GM12878 (cell line): ENCODE results near the gene CA6. TPM values are rescaled to one million over a fixed set of nuclear protein-coding genes. Genes with fewer than 3 reads are reported as not detected.

Source experiments
- ASH2L ChIP-seq: fragments of 300-600, 200-600 bp; sonication (generic); IDR thresholded peaks from 2 replicates; pipeline ENCODE4 v1.6.1; 2017; ENCODE audit warnings: low read depth, mild to moderate bottlenecking, borderline replicate concordance
- CBX3 ChIP-seq: fragments of 200-600 bp; sonication (generic); IDR thresholded peaks from 2 replicates; pipeline ENCODE4 v1.6.1; 2016; ENCODE audit warnings: low read depth, borderline replicate concordance
- CHD2 ChIP-seq: IDR thresholded peaks from 2 replicates; pipeline ENCODE4 v1.6.1; 2011; ENCODE audit warnings: low read depth, low read length, improper control_type of control experiment, borderline replicate concordance
- GABPA ChIP-seq: IDR thresholded peaks from 2 replicates; pipeline ENCODE4 v1.6.1; 2014; ENCODE audit warnings: antibody characterized with exemption, low read depth, mild to moderate bottlenecking, inconsistent platforms
- IKZF1 ChIP-seq: fragments of 450-650 bp; conservative IDR thresholded peaks from 2 replicates; pipeline ENCODE4 v1.6.1; 2017; ENCODE audit warnings: antibody characterized with exemption, mild to moderate bottlenecking
- POLR2A ChIP-seq: IDR thresholded peaks from 2 replicates; pipeline ENCODE4 v1.6.1; 2011; ENCODE audit warnings: low read depth, mild to moderate bottlenecking, low read length
- POLR2AphosphoS5 ChIP-seq: IDR thresholded peaks from 2 replicates; pipeline ENCODE4 v1.6.1; 2011; ENCODE audit warnings: mild to moderate bottlenecking, low read length, inconsistent platforms
- RB1 ChIP-seq: fragments of 450-650 bp; formaldehyde crosslinking; IDR thresholded peaks from 2 replicates; pipeline ENCODE4 v1.6.1; 2017; ENCODE audit warnings: mild to moderate bottlenecking, borderline replicate concordance
- RUNX3 ChIP-seq: IDR thresholded peaks from 2 replicates; pipeline ENCODE4 v1.6.1; 2012; ENCODE audit warnings: low read length, inconsistent platforms
- SRF ChIP-seq, 2 experiments: IDR thresholded peaks; 2 replicates each; pipeline ENCODE4 v1.6.1; 2011; ENCODE audit warnings: low read depth in 2 of 2, low read length in 2 of 2, mild to moderate bottlenecking in 1 of 2, moderate library complexity in 1 of 2
- STAT1 ChIP-seq: fragments of 450-650 bp; conservative IDR thresholded peaks from 2 replicates; pipeline ENCODE4 v1.6.1; 2014; ENCODE audit warnings: antibody characterized with exemption, mild to moderate bottlenecking
- TBL1XR1 ChIP-seq: IDR thresholded peaks from 2 replicates; pipeline ENCODE4 v1.6.1; 2012; ENCODE audit warnings: low read depth, low read length, improper control_type of control experiment
- ZNF24 ChIP-seq: fragments of 450-650 bp; IDR thresholded peaks from 2 replicates; pipeline ENCODE4 v1.6.1; 2017; ENCODE audit warnings: antibody characterized with exemption, mild to moderate bottlenecking
- ZNF622 ChIP-seq: fragments of 450-650 bp; IDR thresholded peaks from 2 replicates; pipeline ENCODE4 v1.6.1; 2017; ENCODE audit warnings: mild to moderate bottlenecking, inconsistent platforms
- ZZZ3 ChIP-seq: IDR thresholded peaks from 2 replicates; pipeline ENCODE4 v1.6.1; 2011; ENCODE audit warnings: low read depth; ENCODE audit not compliant: control insufficient read depth, insufficient read length
- polyA plus RNA-seq, 11 experiments: library from polyadenylated mRNA; depleted of rRNA in 4 of 11; unstranded in 6 of 11; stranded (reverse) in 5 of 11; fragments of >200 nt; fragmentation: Nextera tagmentation in 4 of 11; fragmentation: Illumina TruSeq in 1 of 11; extraction: Ambion mirVana in 4 of 11; extraction: Trizol in 1 of 11; gene quantifications; 1 replicate in 1 of 11; 2 replicates in 10 of 11; pipeline versions ENCODE4 v1.2.1 to v1.2.3, GENCODE V29; 2011 to 2016; ENCODE audit warnings: inconsistent platforms in 2 of 11, missing spikeins in 2 of 11, low read depth in 1 of 11
- total RNA-seq, 4 experiments: library from RNA; depleted of rRNA in 3 of 4; stranded (reverse); fragments of >200 nt in 3 of 4; fragmentation: Illumina TruSeq in 1 of 4; extraction: Trizol in 1 of 4; gene quantifications; 2 replicates each; pipeline versions ENCODE4 v1.2.1 to v1.2.3, GENCODE V29; 2013 to 2021
- TF ChIP-seq, protein P1 (sequence below): IDR thresholded peaks from 2 replicates; pipeline ENCODE4 v1.6.1; 2012; ENCODE audit warnings: improper control_type of control experiment, low read depth, low read length; ENCODE audit not compliant: insufficient replicate concordance
- TF ChIP-seq, protein P2 (sequence below): IDR thresholded peaks from 2 replicates; pipeline ENCODE4 v1.6.1; 2011; ENCODE audit warnings: low read depth, low read length, improper control_type of control experiment, borderline replicate concordance
- TF ChIP-seq, protein P3 (sequence below), 3 experiments: IDR thresholded peaks in 2 of 3; conservative IDR thresholded peaks in 1 of 3; 2 replicates each; pipeline ENCODE4 v1.5.1; 2011; ENCODE audit warnings: low read depth in 3 of 3, low read length in 3 of 3, mild to moderate bottlenecking in 3 of 3, control low read depth in 2 of 3, moderate library complexity in 2 of 3, inconsistent platforms in 1 of 3, mixed read lengths in 1 of 3; ENCODE audit not compliant: control insufficient read depth in 2 of 3, insufficient read depth in 1 of 3; ENCODE audit errors: extremely low read depth in 1 of 3
- TF ChIP-seq, protein P4 (sequence below): fragments of 450-650 bp; IDR thresholded peaks from 2 replicates; pipeline ENCODE4 v1.6.1; 2016; ENCODE audit warnings: mild to moderate bottlenecking

Gene CA6
- total and polyA plus RNA-seq, 10 of the 15 experiments (the other 5 are each of a cell fraction or from before 2014, with no cell fraction given) = not detected

DNA sequence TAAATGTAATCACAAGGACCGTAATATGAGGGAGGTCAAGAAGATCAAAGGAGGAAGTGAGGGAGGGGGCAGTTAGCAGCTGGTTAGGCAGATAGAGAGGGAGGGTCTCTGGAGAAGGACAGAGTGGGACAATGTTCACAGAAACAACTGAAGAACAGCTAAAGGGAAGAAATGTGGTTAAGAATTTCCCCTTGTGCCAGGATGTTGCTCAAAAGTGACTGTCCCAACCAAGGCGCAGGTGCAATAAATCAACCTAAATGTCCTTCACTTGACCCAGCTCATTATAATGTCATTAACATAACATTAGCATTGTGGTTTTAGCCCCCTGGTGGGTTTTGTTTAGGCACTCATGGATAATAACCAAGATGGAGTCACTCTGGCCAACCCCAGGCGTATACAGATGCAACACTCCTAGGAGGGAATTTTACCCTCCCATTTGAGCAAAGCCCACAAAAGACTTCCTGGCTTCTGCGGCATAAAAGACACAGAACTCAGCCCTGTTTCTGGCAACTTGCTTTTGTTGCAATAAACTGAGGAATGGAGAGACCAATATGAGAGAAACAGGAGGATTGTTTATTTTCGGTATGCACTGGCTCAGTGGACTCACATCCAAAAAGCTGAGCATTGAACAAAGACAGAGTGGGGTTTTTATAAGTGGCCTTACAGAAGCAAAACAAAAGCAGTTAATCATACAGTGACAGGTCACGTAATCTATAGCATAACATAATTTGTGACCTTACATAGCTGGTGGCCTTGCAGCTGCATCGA, 7.3 kb upstream of the CA6 start (continued):
- TF ChIP-seq, protein P1, sequence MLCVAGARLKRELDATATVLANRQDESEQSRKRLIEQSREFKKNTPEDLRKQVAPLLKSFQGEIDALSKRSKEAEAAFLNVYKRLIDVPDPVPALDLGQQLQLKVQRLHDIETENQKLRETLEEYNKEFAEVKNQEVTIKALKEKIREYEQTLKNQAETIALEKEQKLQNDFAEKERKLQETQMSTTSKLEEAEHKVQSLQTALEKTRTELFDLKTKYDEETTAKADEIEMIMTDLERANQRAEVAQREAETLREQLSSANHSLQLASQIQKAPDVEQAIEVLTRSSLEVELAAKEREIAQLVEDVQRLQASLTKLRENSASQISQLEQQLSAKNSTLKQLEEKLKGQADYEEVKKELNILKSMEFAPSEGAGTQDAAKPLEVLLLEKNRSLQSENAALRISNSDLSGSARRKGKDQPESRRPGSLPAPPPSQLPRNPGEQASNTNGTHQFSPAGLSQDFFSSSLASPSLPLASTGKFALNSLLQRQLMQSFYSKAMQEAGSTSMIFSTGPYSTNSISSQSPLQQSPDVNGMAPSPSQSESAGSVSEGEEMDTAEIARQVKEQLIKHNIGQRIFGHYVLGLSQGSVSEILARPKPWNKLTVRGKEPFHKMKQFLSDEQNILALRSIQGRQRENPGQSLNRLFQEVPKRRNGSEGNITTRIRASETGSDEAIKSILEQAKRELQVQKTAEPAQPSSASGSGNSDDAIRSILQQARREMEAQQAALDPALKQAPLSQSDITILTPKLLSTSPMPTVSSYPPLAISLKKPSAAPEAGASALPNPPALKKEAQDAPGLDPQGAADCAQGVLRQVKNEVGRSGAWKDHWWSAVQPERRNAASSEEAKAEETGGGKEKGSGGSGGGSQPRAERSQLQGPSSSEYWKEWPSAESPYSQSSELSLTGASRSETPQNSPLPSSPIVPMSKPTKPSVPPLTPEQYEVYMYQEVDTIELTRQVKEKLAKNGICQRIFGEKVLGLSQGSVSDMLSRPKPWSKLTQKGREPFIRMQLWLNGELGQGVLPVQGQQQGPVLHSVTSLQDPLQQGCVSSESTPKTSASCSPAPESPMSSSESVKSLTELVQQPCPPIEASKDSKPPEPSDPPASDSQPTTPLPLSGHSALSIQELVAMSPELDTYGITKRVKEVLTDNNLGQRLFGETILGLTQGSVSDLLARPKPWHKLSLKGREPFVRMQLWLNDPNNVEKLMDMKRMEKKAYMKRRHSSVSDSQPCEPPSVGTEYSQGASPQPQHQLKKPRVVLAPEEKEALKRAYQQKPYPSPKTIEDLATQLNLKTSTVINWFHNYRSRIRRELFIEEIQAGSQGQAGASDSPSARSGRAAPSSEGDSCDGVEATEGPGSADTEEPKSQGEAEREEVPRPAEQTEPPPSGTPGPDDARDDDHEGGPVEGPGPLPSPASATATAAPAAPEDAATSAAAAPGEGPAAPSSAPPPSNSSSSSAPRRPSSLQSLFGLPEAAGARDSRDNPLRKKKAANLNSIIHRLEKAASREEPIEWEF = no peak
- TF ChIP-seq CBX3 (no peak), CHD2 (no peak), SRF (IDR thresholded peaks at IDR 0.05; ENCODE audit: low read depth in 2 of 2, low read length in 2 of 2) (no peak), ZNF622 (no peak), ZZZ3 (no peak), RUNX3 (peak; percentile 66; the same call in 1 of the 2 replicates), POLR2AphosphoS5 (no peak), GABPA (no peak), ZNF24 (no peak), IKZF1 (no peak), POLR2A (no peak), STAT1 (no peak), RB1 (no peak), TBL1XR1 (no peak), ASH2L (no peak)
- TF ChIP-seq, protein P2, sequence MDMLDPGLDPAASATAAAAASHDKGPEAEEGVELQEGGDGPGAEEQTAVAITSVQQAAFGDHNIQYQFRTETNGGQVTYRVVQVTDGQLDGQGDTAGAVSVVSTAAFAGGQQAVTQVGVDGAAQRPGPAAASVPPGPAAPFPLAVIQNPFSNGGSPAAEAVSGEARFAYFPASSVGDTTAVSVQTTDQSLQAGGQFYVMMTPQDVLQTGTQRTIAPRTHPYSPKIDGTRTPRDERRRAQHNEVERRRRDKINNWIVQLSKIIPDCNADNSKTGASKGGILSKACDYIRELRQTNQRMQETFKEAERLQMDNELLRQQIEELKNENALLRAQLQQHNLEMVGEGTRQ = no peak
- TF ChIP-seq, protein P3, sequence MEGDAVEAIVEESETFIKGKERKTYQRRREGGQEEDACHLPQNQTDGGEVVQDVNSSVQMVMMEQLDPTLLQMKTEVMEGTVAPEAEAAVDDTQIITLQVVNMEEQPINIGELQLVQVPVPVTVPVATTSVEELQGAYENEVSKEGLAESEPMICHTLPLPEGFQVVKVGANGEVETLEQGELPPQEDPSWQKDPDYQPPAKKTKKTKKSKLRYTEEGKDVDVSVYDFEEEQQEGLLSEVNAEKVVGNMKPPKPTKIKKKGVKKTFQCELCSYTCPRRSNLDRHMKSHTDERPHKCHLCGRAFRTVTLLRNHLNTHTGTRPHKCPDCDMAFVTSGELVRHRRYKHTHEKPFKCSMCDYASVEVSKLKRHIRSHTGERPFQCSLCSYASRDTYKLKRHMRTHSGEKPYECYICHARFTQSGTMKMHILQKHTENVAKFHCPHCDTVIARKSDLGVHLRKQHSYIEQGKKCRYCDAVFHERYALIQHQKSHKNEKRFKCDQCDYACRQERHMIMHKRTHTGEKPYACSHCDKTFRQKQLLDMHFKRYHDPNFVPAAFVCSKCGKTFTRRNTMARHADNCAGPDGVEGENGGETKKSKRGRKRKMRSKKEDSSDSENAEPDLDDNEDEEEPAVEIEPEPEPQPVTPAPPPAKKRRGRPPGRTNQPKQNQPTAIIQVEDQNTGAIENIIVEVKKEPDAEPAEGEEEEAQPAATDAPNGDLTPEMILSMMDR (IDR thresholded peaks at IDR 0.05 in 2 of 3, conservative IDR thresholded peaks at IDR 0.05 in 1 of 3; ENCODE audit: control insufficient read depth in 2 of 3, extremely low read depth in 1 of 3, insufficient read depth in 1 of 3, low read depth in 3 of 3, low read length in 3 of 3) = no peak
- TF ChIP-seq, protein P4, sequence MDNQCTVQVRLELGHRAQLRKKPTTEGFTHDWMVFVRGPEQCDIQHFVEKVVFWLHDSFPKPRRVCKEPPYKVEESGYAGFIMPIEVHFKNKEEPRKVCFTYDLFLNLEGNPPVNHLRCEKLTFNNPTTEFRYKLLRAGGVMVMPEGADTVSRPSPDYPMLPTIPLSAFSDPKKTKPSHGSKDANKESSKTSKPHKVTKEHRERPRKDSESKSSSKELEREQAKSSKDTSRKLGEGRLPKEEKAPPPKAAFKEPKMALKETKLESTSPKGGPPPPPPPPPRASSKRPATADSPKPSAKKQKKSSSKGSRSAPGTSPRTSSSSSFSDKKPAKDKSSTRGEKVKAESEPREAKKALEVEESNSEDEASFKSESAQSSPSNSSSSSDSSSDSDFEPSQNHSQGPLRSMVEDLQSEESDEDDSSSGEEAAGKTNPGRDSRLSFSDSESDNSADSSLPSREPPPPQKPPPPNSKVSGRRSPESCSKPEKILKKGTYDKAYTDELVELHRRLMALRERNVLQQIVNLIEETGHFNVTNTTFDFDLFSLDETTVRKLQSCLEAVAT = no peak
